ENCODE measurements around the gene OR6B2. TPM values are rescaled to one million over a fixed set of nuclear protein-coding genes. Genes with fewer than 3 reads are reported as not detected.

The OR6B2 gene
- total RNA-seq, 2 donors from 2014 or later, result not detected

DNA sequence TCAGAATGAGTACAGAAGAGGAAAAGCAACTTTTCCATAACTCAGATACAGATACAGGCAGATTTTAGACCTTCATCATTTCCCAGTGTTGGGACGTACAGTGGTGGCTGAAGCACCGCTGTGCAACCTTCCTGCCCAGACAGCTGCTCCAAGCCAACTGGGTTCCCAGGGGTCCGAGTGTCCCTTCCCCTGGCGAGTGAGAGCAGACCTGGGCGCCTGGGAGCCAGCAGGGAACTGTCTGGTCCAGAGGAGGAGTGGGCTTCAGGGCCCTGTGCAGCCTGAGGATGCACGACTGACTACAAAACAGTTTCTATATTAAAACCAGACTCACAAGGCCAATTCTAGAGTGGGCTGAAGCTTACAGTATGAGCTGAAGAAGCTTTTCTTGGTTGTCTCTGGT is 11.1 kb upstream of the OR6B2 start:
- Histone ChIP-seq H3K27me3 (replicated peaks; ENCODE audit: insufficient read depth) (no peaks in the 10 kb centered on the region), H3K9me3 (no peaks in the 10 kb centered on the region), H3K36me3 (no peaks in the 10 kb centered on the region), H3K4me1 (ENCODE audit: control insufficient read depth in 1 of 2, low read depth in 2 of 2) (no peaks in the 10 kb centered on the region), H3K4me3 (no peak overlapping the region), H3K27ac (no peak overlapping the region)
- DNase-seq (ENCODE audit: low spot score) (no peak), ATAC-seq (ENCODE audit: insufficient number of reproducible peaks, low FRiP score, low read depth) (no peak)
- TF ChIP-seq, protein P1, sequence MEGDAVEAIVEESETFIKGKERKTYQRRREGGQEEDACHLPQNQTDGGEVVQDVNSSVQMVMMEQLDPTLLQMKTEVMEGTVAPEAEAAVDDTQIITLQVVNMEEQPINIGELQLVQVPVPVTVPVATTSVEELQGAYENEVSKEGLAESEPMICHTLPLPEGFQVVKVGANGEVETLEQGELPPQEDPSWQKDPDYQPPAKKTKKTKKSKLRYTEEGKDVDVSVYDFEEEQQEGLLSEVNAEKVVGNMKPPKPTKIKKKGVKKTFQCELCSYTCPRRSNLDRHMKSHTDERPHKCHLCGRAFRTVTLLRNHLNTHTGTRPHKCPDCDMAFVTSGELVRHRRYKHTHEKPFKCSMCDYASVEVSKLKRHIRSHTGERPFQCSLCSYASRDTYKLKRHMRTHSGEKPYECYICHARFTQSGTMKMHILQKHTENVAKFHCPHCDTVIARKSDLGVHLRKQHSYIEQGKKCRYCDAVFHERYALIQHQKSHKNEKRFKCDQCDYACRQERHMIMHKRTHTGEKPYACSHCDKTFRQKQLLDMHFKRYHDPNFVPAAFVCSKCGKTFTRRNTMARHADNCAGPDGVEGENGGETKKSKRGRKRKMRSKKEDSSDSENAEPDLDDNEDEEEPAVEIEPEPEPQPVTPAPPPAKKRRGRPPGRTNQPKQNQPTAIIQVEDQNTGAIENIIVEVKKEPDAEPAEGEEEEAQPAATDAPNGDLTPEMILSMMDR (IDR thresholded peaks at IDR 0.05), result no peak

DNA sequence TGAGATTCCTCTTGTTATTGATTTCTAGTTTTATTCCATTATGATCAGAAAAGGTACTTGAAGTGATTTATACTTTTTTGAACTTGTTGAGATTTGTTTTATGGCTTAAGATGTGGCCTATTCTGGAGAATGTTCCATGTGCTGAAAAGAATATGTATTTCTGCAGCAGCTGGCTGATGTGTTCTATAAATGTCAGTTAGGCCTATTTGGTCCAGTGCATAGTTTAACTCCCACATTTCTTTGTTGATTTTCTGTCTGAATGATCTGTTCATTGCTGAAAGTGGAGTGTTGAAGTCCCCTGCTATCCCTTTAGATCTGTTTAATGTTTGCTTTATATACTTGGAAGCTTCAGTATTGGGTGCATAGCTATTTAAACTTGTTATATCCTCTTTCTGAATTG is 7.1 kb upstream of the OR6B2 start:
- no peak for ATAC-seq (ENCODE audit: insufficient number of reproducible peaks, low FRiP score, low read depth)
- Histone ChIP-seq H3K9me3 (no peaks in the 10 kb centered on the region), H3K27me3 (replicated peaks; ENCODE audit: insufficient read depth) (no peaks in the 10 kb centered on the region), H3K4me1 (ENCODE audit: control insufficient read depth in 1 of 2, low read depth in 2 of 2) (no peaks in the 10 kb centered on the region), H3K27ac (no peak overlapping the region), H3K4me3 (no peak overlapping the region), H3K36me3 (no peaks in the 10 kb centered on the region)
- no peak for DNase-seq (ENCODE audit: low spot score)
- TF ChIP-seq, protein P1 (IDR thresholded peaks at IDR 0.05), result no peak

DNA sequence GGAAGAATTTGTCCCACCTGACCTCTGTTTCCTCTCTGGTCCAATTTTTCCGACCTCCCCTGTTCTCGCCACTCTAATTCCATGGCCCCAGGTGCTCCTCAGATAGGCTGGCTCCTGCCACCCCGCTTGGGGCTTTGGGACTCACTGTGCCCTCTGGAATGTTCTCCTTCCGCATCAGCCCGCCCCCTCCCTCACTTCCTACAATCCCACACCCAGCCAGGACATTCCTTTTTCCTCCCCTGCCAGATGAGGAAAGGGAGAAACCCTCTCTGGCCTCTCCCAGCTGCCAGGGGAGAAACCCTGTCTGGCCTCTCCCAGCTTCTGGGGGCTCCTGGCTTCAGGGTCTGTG is 3.1 kb upstream of the OR6B2 start:
- no peak for DNase-seq (ENCODE audit: low spot score)
- H3K4me3 ChIP-seq, result no peak overlapping the region
- H3K27ac ChIP-seq, result no peak overlapping the region
- no peaks in the 10 kb centered on the region for H3K36me3 ChIP-seq
- no peaks in the 10 kb centered on the region for H3K27me3 ChIP-seq (replicated peaks; ENCODE audit: insufficient read depth)
- TF ChIP-seq, protein P1 (IDR thresholded peaks at IDR 0.05), result no peak
- H3K9me3 ChIP-seq, result no peaks in the 10 kb centered on the region
- ATAC-seq (ENCODE audit: insufficient number of reproducible peaks, low FRiP score, low read depth), result no peak
- no peaks in the 10 kb centered on the region for H3K4me1 ChIP-seq (ENCODE audit: control insufficient read depth in 1 of 2, low read depth in 2 of 2)

DNA sequence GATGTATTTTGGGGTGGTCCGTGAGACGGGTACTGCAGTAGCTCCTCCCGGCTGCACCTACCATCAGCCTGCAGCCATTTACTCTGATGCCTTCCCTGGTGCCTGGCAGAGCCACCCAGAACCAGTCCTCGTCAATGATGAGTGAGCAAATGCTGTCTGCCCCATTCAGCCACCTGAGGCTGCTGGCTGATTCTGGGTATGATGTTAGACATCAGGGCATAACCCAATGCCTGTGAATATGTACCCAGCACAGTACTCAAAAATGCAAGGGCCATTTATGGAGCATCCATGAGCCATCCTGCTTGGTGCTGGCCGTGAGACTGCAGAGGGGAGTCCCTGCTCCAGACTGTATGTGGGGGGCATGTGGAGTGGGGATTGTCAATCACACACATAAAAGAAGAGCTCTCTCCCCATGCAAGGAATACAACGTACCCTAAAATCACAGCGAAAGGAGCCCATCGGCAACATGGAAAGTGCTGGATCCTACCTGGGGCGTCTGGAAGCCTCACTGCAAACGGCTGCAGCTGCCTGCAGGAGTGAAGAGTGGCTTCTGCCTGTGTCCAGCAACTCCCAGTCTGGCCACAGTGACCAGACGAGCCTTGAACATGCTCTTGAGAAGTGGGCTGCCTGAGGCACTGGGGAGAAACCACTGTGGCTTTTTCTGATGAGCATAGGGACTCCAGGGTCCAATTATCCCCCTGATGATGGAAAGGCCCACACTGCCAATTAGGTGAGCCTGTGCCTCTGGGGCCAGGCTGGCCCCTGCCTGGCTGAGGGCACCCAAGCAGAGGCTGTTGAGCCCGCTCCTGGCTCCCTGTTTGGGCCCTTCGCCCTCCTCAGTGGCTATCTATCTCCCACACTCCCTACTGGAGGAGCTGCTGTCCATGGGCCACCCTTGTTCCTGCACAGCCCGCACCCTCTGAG is 2.4 kb upstream of the OR6B2 start:
- ATAC-seq (ENCODE audit: insufficient number of reproducible peaks, low FRiP score, low read depth) (no peak), DNase-seq (ENCODE audit: low spot score) (no peak)
- Histone ChIP-seq H3K4me1 (ENCODE audit: control insufficient read depth in 1 of 2, low read depth in 2 of 2) (no peaks in the 10 kb centered on the region), H3K36me3 (no peaks in the 10 kb centered on the region), H3K9me3 (no peaks in the 10 kb centered on the region), H3K27me3 (replicated peaks; ENCODE audit: insufficient read depth) (no peaks in the 10 kb centered on the region), H3K27ac (no peak overlapping the region), H3K4me3 (no peak overlapping the region)
- TF ChIP-seq, protein P1 (IDR thresholded peaks at IDR 0.05), result no peak

DNA sequence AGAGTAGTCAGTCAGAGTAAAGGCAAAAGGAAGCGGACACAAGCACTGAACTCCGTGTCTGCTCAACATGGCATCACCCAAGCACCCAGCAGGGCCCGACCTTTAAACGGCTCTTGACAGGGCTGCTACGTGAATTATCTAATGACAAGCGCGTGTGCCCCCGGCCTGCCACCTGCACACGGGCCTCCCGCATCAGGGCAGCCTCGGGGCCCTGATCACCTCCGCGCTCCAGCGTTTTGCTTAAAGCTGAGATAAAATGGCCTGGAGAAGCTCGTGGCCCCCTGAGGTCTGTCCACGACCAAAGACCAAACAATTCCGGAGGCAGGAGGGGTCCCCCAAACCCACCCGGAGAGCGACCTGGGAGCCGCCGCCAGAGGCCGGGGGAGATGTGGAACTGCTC is 5.5 kb downstream of the OR6B2 start:
- Histone ChIP-seq H3K4me3 (peak overlapping the region; percentile 100), H3K27me3 (replicated peaks; ENCODE audit: insufficient read depth) (no peaks in the 10 kb centered on the region), H3K27ac (peak overlapping the region in 1 of 2 donors; percentile 98), H3K4me1 (ENCODE audit: control insufficient read depth in 1 of 2, low read depth in 2 of 2) (peaks cover 9 to 12% of the 10 kb centered on the region in 2 donors), H3K36me3 (peaks cover 8% of the 10 kb centered on the region), H3K9me3 (no peaks in the 10 kb centered on the region)
- TF ChIP-seq, protein P1 (IDR thresholded peaks at IDR 0.05), result no peak
- DNase-seq (ENCODE audit: low spot score) (no peak), ATAC-seq (ENCODE audit: insufficient number of reproducible peaks, low FRiP score, low read depth) (no peak)
